GM18861 (cell line): ENCODE measurements around the gene WFIKKN1.

Source experiments
- ATAC-seq: cut with Tn5 transposase; IDR thresholded peaks from one replicate; pipeline ENCODE4 v1.9.1; 2021; ENCODE audit not compliant: unreplicated experiment

WFIKKN1 gene

DNA sequence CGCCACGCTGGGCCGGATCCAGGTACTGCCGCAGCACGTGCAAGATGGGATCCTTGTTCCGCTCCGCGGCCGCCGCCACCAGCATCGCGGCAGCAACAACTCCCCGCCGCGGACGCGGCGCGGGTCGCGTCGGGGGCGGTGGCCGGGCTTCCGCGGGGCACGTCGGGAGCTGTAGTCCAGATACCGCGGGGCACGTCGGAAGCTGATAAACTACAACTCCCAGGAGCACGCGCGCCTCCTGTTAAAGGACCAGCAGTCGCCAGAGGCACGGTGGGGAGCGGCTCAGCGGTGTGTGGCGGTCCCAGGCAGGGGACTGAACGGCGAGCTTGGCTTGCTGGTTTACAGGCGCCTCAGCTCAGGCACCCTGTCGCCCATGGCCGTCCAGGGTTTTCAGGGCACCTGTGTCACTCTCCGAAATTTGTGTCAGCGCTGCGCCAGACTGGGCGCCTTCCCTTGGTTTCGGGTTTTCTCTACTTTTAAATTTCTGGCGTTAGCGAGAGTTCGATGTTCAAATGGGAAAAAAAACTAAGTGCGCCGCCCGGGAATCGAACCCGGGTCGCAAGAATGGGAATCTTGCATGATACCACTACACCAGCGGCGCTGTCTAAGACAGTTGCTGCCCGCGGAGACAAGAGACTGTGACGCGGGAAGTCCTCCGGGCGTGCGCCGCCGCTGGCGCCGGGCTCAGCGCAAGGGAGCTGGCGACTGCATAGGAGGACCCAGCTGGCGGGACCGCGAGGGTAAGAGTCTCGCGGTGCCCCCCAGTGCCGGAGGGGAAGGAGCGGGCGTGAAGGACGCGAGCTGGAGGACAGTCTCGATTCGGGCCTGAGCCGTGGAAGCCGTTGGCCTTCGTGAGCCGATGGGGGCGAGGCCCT is 5.7 kb downstream of the WFIKKN1 start, which contains the start of gene METTL26:
METTL26 (minus strand) TSS at position 100 of the 875 bp plus-strand sequence; CDS start at position 85, 15 bp downstream.
- ATAC-seq, result peak; percentile 60

DNA sequence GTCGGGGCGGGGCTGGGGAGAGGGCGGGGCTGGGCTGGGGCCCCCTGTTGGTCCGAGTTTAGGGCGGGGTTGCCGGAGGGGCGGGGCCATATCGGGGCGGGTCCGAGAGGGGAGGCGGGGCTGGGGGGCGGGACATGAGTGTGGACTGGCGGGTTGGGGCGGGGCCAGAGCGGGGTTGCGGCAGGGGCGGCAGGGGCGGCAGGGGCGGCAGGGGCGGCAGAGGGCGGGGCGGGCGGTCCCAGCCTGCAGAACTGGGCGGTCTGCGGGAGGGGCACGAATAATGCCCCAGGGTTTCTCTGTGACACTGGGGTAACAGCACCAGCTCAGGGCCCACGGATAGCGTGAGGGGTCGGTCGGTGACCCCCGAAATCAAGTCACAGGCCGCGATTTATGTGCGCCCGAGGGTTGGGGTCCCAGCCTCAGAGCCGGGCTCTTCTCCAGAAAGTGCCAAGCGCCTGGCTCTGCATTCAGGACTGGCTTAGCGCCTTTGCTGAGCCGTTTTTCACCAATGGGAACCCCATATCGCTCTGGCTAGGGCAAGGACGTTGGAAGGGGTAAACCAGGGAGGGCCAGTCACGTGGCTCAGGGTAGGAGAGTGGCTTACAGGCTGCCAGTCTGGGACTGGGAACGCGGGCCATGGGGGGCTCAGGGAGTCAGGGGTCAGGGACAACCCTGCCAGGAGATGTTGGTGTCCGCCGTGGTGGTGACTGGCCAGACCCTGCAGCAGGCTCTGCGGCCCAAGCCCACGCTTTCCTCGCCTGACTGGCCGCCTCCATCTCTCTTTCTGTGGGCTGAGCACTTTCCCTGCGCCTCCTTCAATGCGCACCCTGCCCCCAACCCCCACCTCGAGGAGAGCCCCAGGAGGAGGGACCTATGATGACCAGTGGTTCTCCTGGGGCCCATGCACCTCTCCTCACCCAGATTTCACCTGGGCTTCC is 6.6 kb downstream of the WFIKKN1 start:
- ATAC-seq, result no peak

DNA sequence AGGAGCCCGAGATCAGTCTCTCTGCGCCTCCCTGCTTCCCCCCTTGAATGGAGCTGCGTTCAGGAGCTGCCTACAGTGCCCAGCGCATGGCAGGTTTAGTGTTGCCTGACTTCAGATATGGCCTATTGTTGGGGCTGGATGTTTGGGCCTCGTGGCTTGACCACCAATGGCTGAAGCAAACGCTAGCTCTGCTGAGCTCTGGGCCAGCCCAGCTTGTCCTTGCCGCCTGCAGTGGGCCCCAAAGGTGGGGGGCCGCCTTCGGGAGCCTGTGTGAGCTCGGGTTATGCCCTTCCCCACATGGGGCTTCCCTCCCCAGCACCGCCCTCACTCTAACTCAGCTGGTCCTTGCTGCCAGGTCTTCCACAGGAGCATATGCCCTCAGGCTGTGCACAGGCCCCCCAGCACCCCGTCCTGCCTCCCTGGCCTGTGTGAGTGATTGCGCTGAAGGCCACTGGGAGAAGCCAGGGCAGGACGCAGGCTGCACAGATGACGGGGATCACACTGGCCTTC is 7.3 kb downstream of the WFIKKN1 start:
- ATAC-seq, result no peak

GRCh38 chr16:638836-639235 is 8.1 kb downstream of the WFIKKN1 start:
- no peak for ATAC-seq

- ATAC-seq, result no peak
Measured at GRCh38 chr16:640614-641013, 9.8 kb downstream of the WFIKKN1 start.

GRCh38 chr16:641326-642188 is 10.8 kb downstream of the WFIKKN1 start, which contains the start of gene MCRIP2:
Gene MCRIP2, plus strand, starts transcription at chr16:641828. Its CDS starts 164 bp downstream, at chr16:641992.
- ATAC-seq, result peak; percentile 52

DNA sequence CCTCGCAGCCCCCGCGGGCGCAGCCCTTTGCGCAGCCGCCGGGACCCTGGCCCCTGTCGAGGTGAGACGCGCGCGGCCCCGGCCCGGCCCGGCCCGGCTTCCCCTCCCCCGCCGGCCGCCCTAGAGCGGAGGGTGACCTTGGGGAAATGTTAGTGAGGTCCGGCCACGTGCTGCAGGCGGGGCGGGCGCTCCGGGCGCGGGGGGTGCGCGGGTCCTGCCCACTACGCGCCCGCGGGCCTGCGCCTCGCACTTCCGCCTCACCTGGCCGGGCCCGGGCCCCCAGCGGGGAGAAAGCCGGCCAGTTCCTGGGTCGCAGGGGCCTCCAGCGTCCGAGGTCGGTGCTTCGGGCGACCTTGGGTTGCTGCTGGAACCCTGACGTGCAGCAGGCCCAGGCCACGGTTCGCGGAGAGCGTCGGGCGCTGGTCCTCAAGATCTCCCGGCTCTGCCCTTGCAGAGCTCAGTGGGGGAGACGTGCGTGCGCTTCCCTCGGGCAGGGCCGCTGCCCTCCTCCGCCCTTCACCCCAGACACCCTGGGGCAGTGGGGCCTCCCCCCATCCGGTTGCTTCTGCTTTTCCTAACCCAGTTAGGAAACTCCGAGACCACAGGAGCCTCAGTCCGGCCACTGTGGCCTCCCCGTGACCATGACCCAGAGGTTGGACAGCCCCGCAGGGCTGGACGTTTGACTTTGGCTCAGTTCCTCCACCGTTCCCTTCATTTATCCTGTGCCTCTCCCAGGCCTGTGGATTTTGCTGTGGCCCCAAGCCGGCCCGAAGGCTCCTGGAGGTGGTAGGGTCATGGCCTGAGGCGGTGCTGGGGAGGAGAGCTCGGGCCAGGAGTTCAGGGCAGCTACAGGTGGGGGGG is 11.6 kb downstream of the WFIKKN1 start:
- ATAC-seq, result peak; percentile 21

DNA sequence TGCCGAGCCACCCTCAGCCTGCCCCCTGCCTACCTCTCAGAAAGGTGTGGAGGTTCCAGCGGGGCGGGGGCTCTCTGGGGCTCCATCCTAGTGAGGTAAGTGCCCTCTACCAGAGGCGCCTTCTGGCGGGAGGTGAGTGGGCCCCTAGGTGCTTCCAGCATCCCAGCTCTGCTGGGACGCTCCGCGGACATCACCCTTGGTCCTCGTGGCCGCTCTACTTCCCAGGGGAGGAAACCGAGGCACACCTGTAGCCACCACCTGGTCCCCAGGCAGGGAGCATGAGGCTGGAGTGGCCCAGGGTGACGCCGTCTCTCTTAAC is 12.2 kb downstream of the WFIKKN1 start:
- no peak for ATAC-seq

GRCh38 chr16:644556-644955 is 13.8 kb downstream of the WFIKKN1 start:
- no peak for ATAC-seq

GRCh38 chr16:645852-646678 is 15.3 kb downstream of the WFIKKN1 start:
- no peak for ATAC-seq

DNA sequence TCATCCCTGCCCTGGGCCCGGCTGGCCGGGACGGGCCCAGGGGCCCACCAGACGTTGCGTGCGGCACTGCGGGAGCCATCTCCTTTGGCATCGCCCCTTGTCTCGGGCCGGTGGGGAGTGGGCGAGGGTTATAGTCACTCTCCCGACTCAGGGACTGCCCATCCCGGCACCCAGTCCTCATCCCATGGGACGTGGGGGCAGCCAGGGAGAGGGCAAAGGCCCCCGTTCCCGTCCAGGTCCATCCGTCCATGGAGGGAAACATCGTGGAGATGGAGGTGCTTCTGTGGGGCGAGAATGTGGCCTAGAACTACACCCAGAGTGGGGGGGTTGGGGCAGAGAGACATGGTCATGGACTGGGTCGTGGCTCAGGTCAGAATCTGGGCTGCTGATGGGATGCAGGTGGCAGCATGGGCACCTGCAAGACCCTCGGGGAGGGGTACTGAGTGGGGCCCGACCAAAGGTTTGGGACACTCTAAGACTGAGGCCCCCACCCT is 15.9 kb downstream of the WFIKKN1 start:
- no peak for ATAC-seq

DNA sequence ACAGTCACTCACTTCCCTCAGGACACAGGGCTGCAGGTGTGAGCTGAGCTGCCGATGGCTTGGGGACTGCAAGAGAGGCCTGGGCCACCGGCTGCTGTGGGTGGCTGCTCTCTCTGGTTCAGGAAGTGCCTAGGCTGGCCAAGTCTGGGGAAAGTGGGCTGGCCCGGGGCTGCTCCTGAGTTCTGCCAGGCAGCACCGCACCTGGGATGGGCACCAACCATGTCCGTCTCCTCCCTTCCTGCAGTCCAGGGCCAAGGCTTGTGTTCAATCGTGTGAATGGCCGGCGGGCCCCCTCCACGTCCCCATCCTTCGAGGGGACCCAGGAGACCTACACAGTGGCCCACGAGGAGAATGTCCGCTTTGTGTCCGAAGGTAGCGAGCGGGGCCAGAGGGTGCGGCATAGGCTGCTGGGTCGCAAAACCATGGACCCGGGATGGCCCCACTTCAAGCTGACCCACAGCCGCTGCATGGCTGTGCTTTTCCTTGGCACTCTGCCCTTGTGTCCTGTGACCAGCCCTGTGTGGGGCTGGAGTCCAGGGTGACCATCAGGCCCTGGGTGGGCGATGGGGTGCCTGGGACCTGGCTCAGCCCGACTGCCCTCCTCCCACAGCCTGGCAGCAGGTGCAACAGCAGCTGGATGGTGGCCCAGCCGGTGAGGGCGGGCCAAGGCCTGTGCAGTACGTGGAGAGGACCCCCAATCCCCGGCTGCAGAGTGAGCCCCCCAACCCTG is 16.6 kb downstream of the WFIKKN1 start:
- ATAC-seq, result no peak

GRCh38 chr16:648071-648780 is 17.4 kb downstream of the WFIKKN1 start:
- ATAC-seq, result no peak

GRCh38 chr16:648781-649589 is 18.2 kb downstream of the WFIKKN1 start, which contains the start of gene WDR90:
Gene WDR90, plus strand, starts transcription at chr16:649365. Its CDS starts 52 bp downstream, at chr16:649417.
- peak; percentile 78 for ATAC-seq

GRCh38 chr16:649631-650030 is 18.8 kb downstream of the WFIKKN1 start:
- no peak for ATAC-seq

- ATAC-seq, result no peak
Measured at GRCh38 chr16:651844-652243, 21.1 kb downstream of the WFIKKN1 start.
